Stimulated activated CD8-positive, alpha-beta memory T cell treated with anti-CD3 and anti-CD28 coated beads, Interleukin-7, amount 100 ng/mL, for 4 hours (primary cell): ENCODE measurements around the gene OR2M3.
"Not testable (repeated sequence)": the region's sequence is repeated elsewhere in the genome, so short reads cannot be mapped to it uniquely, and the experiment has no call there.

Source experiments
- DNase-seq, 2 donors: peaks; one replicate each; pipeline ENCODE4 v3.0.0-alpha.2; 2020; ENCODE audit warnings: low read depth in 2 of 2

OR2M3 gene

GRCh38 chr1:248196965-248197364 lies at the start of gene OR2M3:
TSS of gene OR2M3 (plus strand) at chr1:248197265. CDS start at chr1:248203068, 5,803 bp downstream.
- DNase-seq, result no peak

- DNase-seq, result no peak
Observed at GRCh38 chr1:248152056-248152827, 44.8 kb upstream of the OR2M3 start.

- DNase-seq, result no peak
Observed at GRCh38 chr1:248155927-248156326, 41.1 kb upstream of the OR2M3 start.

- no peak for DNase-seq
Observed at GRCh38 chr1:248158758-248159157, 38.3 kb upstream of the OR2M3 start.

- no peak for DNase-seq
Observed at GRCh38 chr1:248164031-248164430, 33.0 kb upstream of the OR2M3 start.

GRCh38 chr1:248165186-248165585 lies 31.9 kb upstream of the OR2M3 start:
- DNase-seq, result no peak

GRCh38 chr1:248174521-248174920 lies 22.5 kb upstream of the OR2M3 start, which contains the start of gene OR2M2:
TSS of gene OR2M2 (plus strand) at chr1:248174821. CDS start at chr1:248179986, 5,165 bp downstream.
- no peak for DNase-seq

GRCh38 chr1:248183996-248184395 lies 13.1 kb upstream of the OR2M3 start:
- no peak for DNase-seq

- DNase-seq, result no peak
Observed at GRCh38 chr1:248187363-248187762, 9.7 kb upstream of the OR2M3 start.

GRCh38 chr1:248189026-248189425 lies 8.0 kb upstream of the OR2M3 start:
- DNase-seq, result no peak

GRCh38 chr1:248194117-248194516 lies 2.9 kb upstream of the OR2M3 start:
- no peak for DNase-seq

GRCh38 chr1:248215880-248216279 lies 18.8 kb downstream of the OR2M3 start:
- DNase-seq, result no peak

GRCh38 chr1:248225537-248225936 lies 28.5 kb downstream of the OR2M3 start:
- DNase-seq, result no peak

- no peak for DNase-seq
Observed at GRCh38 chr1:248229360-248229908, 32.4 kb downstream of the OR2M3 start.

GRCh38 chr1:248231117-248231516 lies 34.1 kb downstream of the OR2M3 start, which contains the start of gene OR2M4:
TSS of gene OR2M4 (plus strand) at chr1:248231417. CDS start at chr1:248238929, 7,512 bp downstream.
- DNase-seq, result no peak

GRCh38 chr1:248239478-248239877 lies 42.4 kb downstream of the OR2M3 start:
- no peak for DNase-seq

- DNase-seq, result no peak
Observed at GRCh38 chr1:248243204-248243603, 46.1 kb downstream of the OR2M3 start.

GRCh38 chr1:248259309-248259708 lies 62.2 kb downstream of the OR2M3 start:
- not testable (repeated sequence) for DNase-seq
